GM19452 (cell line): ENCODE results near the gene TRAIP.
A peak's percentile ranks its signal among the peaks of the same experiment; 100 is the strongest.
"Not testable (repeated sequence)": the region's sequence is repeated elsewhere in the genome, so short reads cannot be mapped to it uniquely, and the experiment has no call there.

Source experiments
- ATAC-seq: cut with Tn5 transposase; IDR thresholded peaks from one replicate; pipeline ENCODE4 v1.9.1; 2021; ENCODE audit not compliant: unreplicated experiment

TRAIP gene

GRCh38 chr3:49793486-49794085 is 62.8 kb downstream of the TRAIP start:
- ATAC-seq, result no peak

- no peak for ATAC-seq
Observed at GRCh38 chr3:49792371-49793150, 63.8 kb downstream of the TRAIP start.

GRCh38 chr3:49791571-49791970 is 64.8 kb downstream of the TRAIP start:
- ATAC-seq, result no peak

GRCh38 chr3:49790626-49791411 is 65.5 kb downstream of the TRAIP start:
- no peak for ATAC-seq

GRCh38 chr3:49788056-49788455 is 68.3 kb downstream of the TRAIP start:
- no peak for ATAC-seq

GRCh38 chr3:49787536-49787935 is 68.8 kb downstream of the TRAIP start:
- ATAC-seq, result no peak

- ATAC-seq, result no peak
Observed at GRCh38 chr3:49787182-49787464, 69.2 kb downstream of the TRAIP start.

GRCh38 chr3:49786357-49787181 is 69.8 kb downstream of the TRAIP start, which contains the start of gene IP6K1:
Gene IP6K1 (minus strand): TSS chr3:49786542. CDS start chr3:49748040, 38,502 bp downstream.
- ATAC-seq, result peak; percentile 97

GRCh38 chr3:49785565-49786356 is 70.6 kb downstream of the TRAIP start:
- ATAC-seq, result peak; percentile 42

- not testable (repeated sequence) for ATAC-seq
Observed at GRCh38 chr3:49782277-49782676, 74.1 kb downstream of the TRAIP start.

GRCh38 chr3:49781415-49782199 is 74.8 kb downstream of the TRAIP start:
- no peak for ATAC-seq

GRCh38 chr3:49780975-49781365 is 75.4 kb downstream of the TRAIP start:
- not testable (repeated sequence) for ATAC-seq

GRCh38 chr3:49780080-49780974 is 76.0 kb downstream of the TRAIP start:
- ATAC-seq, result no peak

GRCh38 chr3:49779358-49780079 is 76.8 kb downstream of the TRAIP start:
- no peak for ATAC-seq
